Measurements from ENCODE around the gene WFDC1.
A peak's percentile ranks its signal among the peaks of the same experiment; 100 is the strongest.

The WFDC1 gene

DNA sequence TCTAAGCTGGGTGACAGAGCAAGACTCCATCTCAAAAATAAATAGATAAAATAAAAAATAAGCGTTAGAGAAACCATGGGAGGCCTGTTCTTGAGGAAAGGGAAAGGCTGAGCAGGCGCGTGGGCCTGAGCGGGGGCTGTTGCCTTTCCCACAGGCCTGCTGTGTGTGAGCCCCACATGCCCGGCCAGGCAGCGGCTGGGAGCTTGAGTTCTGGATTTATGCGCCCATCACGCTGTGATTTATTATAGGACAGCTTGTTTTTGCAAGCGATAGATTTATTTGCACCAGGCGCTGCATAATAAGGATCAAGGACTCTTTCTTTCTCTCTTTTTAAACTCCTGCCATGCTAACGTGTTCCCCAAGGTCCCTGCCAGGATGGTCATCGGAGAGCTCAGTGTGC is 14.8 kb upstream of the WFDC1 start:
- H3K36me3 Mint-ChIP-seq (ENCODE audit: insufficient read depth), result no peaks in the 10 kb centered on the region
- DNase-seq, result no peak
- no peak for ATAC-seq (replicated peaks)
- H3K4me3 Mint-ChIP-seq, result no peak overlapping the region
- no peak overlapping the region for H3K27ac Mint-ChIP-seq
- H3K9me3 Mint-ChIP-seq, result no peaks in the 10 kb centered on the region
- H3K27me3 Mint-ChIP-seq, result peaks cover 37 to 71% of the 10 kb centered on the region in 2 donors
- H3K4me1 Mint-ChIP-seq (ENCODE audit: low read depth in 2 of 2), result no peaks in the 10 kb centered on the region

- Mint-ChIP-seq H3K4me1 (ENCODE audit: low read depth in 2 of 2) (no peaks in the 10 kb centered on the region), H3K4me3 (no peak overlapping the region), H3K9me3 (no peaks in the 10 kb centered on the region), H3K36me3 (ENCODE audit: insufficient read depth) (no peaks in the 10 kb centered on the region), H3K27ac (no peak overlapping the region), H3K27me3 (peaks cover 33 to 73% of the 10 kb centered on the region in 2 donors)
- no peak for ATAC-seq (replicated peaks)
- DNase-seq, result no peak
Measured at GRCh38 chr16:84281074-84281473, 13.6 kb upstream of the WFDC1 start.

GRCh38 chr16:84282533-84282932 is 12.1 kb upstream of the WFDC1 start:
- no peak for ATAC-seq (replicated peaks)
- Mint-ChIP-seq H3K36me3 (ENCODE audit: insufficient read depth) (no peaks in the 10 kb centered on the region), H3K27ac (peak overlapping the region in 1 of 2 donors; percentile 16), H3K4me1 (ENCODE audit: low read depth in 2 of 2) (no peaks in the 10 kb centered on the region), H3K27me3 (peaks cover 34 to 78% of the 10 kb centered on the region in 2 donors), H3K4me3 (no peak overlapping the region), H3K9me3 (no peaks in the 10 kb centered on the region)
- DNase-seq, result no peak

DNA sequence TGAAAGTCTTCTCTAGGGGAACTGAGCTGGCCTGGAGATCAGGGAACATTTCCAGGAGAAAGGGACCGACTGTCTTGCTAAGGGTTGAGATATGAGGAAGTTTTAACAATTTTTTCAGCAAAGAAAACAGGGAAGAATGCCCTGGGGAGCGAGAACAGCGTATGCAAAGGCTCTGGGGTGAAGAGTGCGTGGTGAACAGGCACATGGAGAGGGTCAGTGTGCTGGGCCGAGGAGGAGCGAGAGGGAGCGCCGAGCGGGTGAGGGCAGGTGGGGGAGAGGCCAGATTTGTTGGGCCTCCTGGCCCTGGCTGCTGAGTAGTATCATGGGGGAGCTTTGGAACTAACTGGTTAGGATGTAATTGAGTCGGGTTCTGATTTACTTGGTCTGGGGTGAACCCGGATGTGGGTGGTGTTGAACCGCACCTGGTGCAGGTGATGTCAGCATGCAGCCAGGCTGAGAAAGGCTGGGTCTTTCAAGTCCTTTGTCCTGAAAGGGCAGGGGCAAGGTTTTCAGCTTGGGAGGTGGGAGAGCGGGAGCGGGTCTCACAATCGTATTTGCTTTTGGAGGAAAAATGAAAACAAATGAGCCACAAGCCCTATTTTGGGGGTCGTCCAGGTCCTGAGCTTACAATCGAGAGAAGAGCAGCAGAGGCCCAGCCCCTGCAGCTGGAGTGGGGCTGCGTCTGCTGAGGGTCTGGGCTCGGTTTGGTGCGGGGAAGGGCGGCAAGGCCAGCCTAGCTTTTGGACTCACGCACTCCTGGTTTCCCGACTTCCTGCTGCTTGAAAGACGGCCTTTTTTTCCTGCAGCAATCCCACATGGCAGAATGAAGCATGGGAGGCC is 11.1 kb upstream of the WFDC1 start:
- Mint-ChIP-seq H3K27me3 (peaks cover 43 to 86% of the 10 kb centered on the region in 2 donors), H3K36me3 (ENCODE audit: insufficient read depth) (no peaks in the 10 kb centered on the region), H3K9me3 (no peaks in the 10 kb centered on the region), H3K4me3 (no peak overlapping the region), H3K4me1 (ENCODE audit: low read depth in 2 of 2) (no peaks in the 10 kb centered on the region), H3K27ac (peak overlapping the region in 1 of 2 donors; percentile 16)
- DNase-seq, result no peak
- ATAC-seq (replicated peaks), result no peak

- no peaks in the 10 kb centered on the region for H3K9me3 Mint-ChIP-seq
- no peaks in the 10 kb centered on the region for H3K4me1 Mint-ChIP-seq (ENCODE audit: low read depth in 2 of 2)
- peaks cover 50 to 86% of the 10 kb centered on the region in 2 donors for H3K27me3 Mint-ChIP-seq
- H3K4me3 Mint-ChIP-seq, result no peak overlapping the region
- H3K27ac Mint-ChIP-seq, result no peak overlapping the region
- ATAC-seq (replicated peaks) (no peak), DNase-seq (no peak)
- H3K36me3 Mint-ChIP-seq (ENCODE audit: insufficient read depth), result no peaks in the 10 kb centered on the region
Measured at GRCh38 chr16:84284154-84284722, 10.4 kb upstream of the WFDC1 start.

DNA sequence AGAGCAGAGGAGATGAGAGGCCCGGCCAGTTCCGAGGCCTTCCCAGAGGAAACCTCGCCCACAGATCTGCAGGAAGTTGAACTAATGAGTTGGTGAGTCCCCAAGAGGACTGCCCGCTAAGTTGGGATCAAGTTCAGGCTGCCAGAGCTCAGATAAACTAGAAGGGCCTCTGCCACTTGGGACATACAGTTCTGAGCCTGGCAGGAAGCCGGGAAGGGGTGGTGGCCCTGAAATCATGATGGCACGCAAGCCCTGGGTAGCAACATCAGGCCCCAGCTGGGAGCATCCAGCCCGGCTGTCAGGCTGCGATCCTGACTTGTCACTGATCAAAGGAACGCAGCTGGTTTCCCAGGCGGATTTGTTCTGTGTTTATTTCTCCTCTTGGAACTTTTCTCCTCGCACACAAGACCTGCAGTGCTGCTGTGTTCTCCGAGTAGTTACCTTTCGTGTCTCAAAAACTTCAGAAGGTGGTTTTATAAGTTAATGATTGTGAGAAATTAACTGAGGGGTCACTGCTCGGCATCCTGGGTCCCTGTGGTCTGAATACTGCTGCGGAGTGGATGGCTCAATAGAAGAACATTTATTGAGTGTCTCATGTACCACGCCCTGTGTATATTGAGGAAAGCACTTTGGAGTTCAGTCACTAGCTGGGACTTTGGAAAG is 8.0 kb upstream of the WFDC1 start:
- Mint-ChIP-seq H3K4me3 (no peak overlapping the region), H3K27me3 (peaks cover 53 to 83% of the 10 kb centered on the region in 2 donors), H3K36me3 (ENCODE audit: insufficient read depth) (no peaks in the 10 kb centered on the region), H3K9me3 (no peaks in the 10 kb centered on the region), H3K27ac (no peak overlapping the region), H3K4me1 (ENCODE audit: low read depth in 2 of 2) (no peaks in the 10 kb centered on the region)
- DNase-seq (no peak), ATAC-seq (replicated peaks) (no peak)

DNA sequence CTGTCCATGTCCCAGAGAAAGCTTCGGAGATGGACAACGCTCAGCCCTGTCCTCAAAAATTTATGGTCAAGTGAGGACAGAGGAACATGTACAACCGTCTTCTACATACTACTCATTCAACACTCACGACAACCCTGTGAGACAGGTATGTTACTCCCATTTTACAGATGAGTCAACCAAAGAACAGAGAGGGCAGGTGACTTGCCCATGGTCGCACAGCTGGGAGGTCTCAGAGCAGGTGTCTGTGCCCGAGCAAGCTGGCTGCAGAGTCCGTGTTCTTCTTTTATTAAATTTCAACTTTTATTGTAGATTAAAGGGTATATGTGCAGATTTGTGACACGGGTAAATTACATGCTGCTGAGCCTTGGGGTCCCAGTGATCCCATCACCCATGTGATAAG is 5.8 kb upstream of the WFDC1 start:
- peaks cover 49 to 80% of the 10 kb centered on the region in 2 donors for H3K27me3 Mint-ChIP-seq
- H3K9me3 Mint-ChIP-seq, result no peaks in the 10 kb centered on the region
- H3K4me3 Mint-ChIP-seq, result no peak overlapping the region
- no peaks in the 10 kb centered on the region for H3K4me1 Mint-ChIP-seq (ENCODE audit: low read depth in 2 of 2)
- ATAC-seq (replicated peaks), result no peak
- H3K36me3 Mint-ChIP-seq (ENCODE audit: insufficient read depth), result no peaks in the 10 kb centered on the region
- H3K27ac Mint-ChIP-seq, result no peak overlapping the region
- DNase-seq, result no peak

- Mint-ChIP-seq H3K9me3 (no peaks in the 10 kb centered on the region), H3K4me1 (ENCODE audit: low read depth in 2 of 2) (peaks cover 5 to 7% of the 10 kb centered on the region in 2 donors), H3K27ac (no peak overlapping the region), H3K36me3 (ENCODE audit: insufficient read depth) (no peaks in the 10 kb centered on the region), H3K27me3 (peaks cover 62 to 81% of the 10 kb centered on the region in 2 donors), H3K4me3 (no peak overlapping the region)
- DNase-seq, result no peak
- no peak for ATAC-seq (replicated peaks)
Measured at GRCh38 chr16:84291226-84291625, 3.5 kb upstream of the WFDC1 start.

DNA sequence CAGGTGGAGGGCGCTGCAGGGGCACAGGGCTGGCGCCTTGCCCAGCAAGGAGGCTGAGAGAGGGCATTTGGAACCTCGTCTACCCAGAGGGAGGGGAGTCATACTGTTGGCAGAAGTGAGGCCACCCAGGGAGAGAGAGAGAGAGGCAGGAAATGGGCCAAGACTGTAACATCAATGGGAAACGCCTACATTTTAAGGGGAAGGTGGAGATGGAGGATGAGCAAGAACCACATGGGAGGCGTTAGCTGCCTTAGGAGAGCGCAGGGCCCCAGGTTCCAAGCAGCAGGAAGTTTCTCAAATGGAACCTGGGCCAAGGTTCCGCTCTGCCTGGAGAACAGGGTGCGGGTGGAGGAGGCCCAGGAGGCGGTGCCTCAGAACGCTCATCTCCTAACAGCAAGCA is 2.7 kb upstream of the WFDC1 start:
- DNase-seq (no peak), ATAC-seq (replicated peaks) (no peak)
- Mint-ChIP-seq H3K36me3 (ENCODE audit: insufficient read depth) (no peaks in the 10 kb centered on the region), H3K4me3 (no peak overlapping the region), H3K27me3 (peaks cover 69 to 89% of the 10 kb centered on the region in 2 donors), H3K9me3 (no peaks in the 10 kb centered on the region), H3K27ac (no peak overlapping the region), H3K4me1 (ENCODE audit: low read depth in 2 of 2) (peaks cover 5 to 7% of the 10 kb centered on the region in 2 donors)

DNA sequence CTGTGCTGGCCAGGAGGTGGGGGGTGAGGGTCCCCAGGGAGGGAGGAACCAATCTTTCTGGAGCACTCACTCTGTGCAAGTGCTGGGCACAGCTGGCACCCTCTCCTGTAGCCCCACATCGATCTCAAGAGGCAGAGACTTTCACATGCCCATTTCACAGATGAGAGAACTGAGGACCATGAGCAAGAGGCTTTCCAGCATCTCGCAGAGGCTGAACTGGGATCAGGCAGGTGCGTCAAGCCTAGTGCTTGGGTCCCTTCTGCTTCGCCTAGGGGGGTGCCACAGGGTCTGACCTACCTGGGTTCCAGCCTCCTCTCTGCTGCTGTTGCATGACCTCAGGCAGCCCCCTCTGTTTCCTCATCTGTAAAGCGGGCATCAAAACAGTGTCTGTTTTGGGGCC is 1.3 kb upstream of the WFDC1 start:
- H3K27me3 Mint-ChIP-seq, result peaks cover 60 to 82% of the 10 kb centered on the region in 2 donors
- no peaks in the 10 kb centered on the region for H3K36me3 Mint-ChIP-seq (ENCODE audit: insufficient read depth)
- H3K27ac Mint-ChIP-seq, result no peak overlapping the region
- H3K9me3 Mint-ChIP-seq, result no peaks in the 10 kb centered on the region
- H3K4me3 Mint-ChIP-seq, result no peak overlapping the region
- no peak for DNase-seq
- ATAC-seq (replicated peaks), result no peak
- peaks cover 5 to 7% of the 10 kb centered on the region in 2 donors for H3K4me1 Mint-ChIP-seq (ENCODE audit: low read depth in 2 of 2)

- H3K9me3 Mint-ChIP-seq, result no peaks in the 10 kb centered on the region
- peaks cover 53 to 79% of the 10 kb centered on the region in 2 donors for H3K27me3 Mint-ChIP-seq
- H3K36me3 Mint-ChIP-seq (ENCODE audit: insufficient read depth), result no peaks in the 10 kb centered on the region
- peak overlapping the region in 1 of 2 donors; percentile 3 for H3K4me3 Mint-ChIP-seq
- DNase-seq, result no peak
- ATAC-seq (replicated peaks), result no peak
- no peak overlapping the region for H3K27ac Mint-ChIP-seq
- H3K4me1 Mint-ChIP-seq (ENCODE audit: low read depth in 2 of 2), result peaks cover 5 to 7% of the 10 kb centered on the region in 2 donors
Measured at GRCh38 chr16:84294117-84294516, 561 bp upstream of the WFDC1 start.

DNA sequence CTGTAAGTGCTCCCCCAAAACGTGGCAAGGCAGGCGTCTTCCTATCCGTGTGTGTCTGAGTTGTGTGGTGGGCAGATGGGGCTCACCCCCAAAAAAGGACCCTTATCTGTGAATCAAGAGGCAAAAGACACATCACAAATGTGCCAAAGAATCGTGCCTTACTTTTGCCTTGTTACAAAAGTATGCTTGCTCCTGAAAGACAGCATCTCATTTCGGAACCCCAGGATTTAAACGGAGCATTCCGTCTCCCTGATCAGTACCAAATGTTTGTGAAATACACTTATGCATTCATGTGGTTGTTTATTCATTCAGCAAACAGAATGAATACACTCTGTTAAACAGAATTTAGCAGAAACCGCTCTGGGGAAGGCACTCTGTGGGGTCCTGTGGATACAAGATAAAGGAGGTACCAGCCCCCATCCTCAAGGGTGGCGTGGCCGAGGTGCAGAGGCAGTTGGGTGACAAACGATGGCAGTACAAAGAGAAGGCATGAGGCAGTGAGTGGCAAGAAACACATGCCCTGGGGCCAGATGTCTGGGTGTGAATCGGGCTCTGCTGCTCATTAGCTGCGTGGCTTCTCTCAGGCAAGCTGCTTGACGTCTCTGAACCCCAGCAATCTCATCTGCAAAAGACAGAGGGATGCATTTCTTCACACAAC is 654 bp downstream of the WFDC1 start:
- H3K36me3 Mint-ChIP-seq (ENCODE audit: insufficient read depth), result no peaks in the 10 kb centered on the region
- H3K27ac Mint-ChIP-seq, result no peak overlapping the region
- DNase-seq (no peak), ATAC-seq (replicated peaks) (no peak)
- no peak overlapping the region for H3K4me3 Mint-ChIP-seq
- H3K27me3 Mint-ChIP-seq, result peaks cover 43 to 76% of the 10 kb centered on the region in 2 donors
- no peaks in the 10 kb centered on the region for H3K9me3 Mint-ChIP-seq
- H3K4me1 Mint-ChIP-seq (ENCODE audit: low read depth in 2 of 2), result peaks cover 5 to 7% of the 10 kb centered on the region in 2 donors

DNA sequence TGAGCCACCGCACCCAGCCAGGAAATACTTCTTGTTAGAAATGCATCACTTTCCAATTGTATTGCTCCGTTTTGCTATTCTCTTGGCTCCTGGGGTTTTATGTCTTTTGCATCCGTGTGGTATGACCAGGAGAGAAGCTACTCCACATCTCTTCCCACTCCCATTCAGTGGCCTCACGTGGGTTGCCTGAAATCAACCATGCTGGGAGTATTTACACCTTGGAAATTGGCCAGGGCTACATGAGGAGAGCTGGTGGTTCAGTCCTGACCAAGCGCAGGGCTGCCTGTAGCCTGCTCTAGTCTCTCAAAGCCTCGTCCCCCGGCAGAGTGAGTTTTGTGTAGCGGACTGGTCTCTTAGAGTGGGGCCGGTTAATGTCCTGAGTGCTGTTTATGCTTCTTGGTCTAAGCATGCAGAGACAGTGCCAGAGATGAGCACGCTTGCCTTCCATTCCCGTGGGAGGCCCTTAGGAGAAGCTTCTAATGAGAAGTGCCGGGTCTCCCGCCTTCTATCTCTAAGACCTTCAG is 3.8 kb downstream of the WFDC1 start:
- no peak overlapping the region for H3K27ac Mint-ChIP-seq
- no peak overlapping the region for H3K4me3 Mint-ChIP-seq
- H3K36me3 Mint-ChIP-seq (ENCODE audit: insufficient read depth), result no peaks in the 10 kb centered on the region
- peaks cover 5 to 7% of the 10 kb centered on the region in 2 donors for H3K4me1 Mint-ChIP-seq (ENCODE audit: low read depth in 2 of 2)
- ATAC-seq (replicated peaks) (no peak), DNase-seq (no peak)
- no peaks in the 10 kb centered on the region for H3K9me3 Mint-ChIP-seq
- H3K27me3 Mint-ChIP-seq, result peaks cover 37 to 74% of the 10 kb centered on the region in 2 donors
